Middle frontal gyrus (tissue), 1 donor: ENCODE results near the gene SAXO1.

Experiments used
- DNase-seq: peaks from one replicate; pipeline ENCODE4 v3.0.0-alpha.2; 2015; ENCODE audit warnings: low spot score; ENCODE audit errors: extremely low spot score

The SAXO1 gene

DNA sequence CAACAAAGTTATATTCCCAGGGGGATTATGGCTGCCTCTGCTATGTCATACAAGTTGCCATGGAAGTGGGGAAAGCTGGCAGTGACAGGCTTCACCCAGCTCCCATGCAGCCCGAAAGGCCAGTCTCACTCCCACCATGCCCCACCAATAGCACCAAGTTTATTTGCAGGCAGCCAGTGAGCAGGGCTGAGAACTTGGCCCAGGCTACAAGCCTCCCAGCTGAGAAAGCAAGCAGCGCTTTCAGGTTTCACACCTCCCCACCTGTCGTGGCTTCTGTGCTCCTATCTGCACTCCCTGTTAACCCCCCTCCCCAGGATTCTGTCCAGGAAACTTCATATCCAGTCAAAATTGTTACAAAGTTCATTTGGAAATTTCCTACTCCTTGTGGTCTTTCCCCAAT lies 155.0 kb downstream of the SAXO1 start:
- DNase-seq = no peak
